ENCODE measurements around the gene ABCA2.

ABCA2 gene

GRCh38 chr9:137015540-137015930 lies 12.5 kb downstream of the ABCA2 start:
- Histone ChIP-seq H3K4me3 (ENCODE audit: low read length in 2 of 2) (no peak overlapping the region), H3K4me1 (ENCODE audit: control insufficient read depth in 2 of 2, insufficient read depth in 2 of 2, low read length in 2 of 2) (no peaks in the 10 kb centered on the region), H3K9ac (ENCODE audit: low read depth in 1 of 2, low read length in 2 of 2) (no peak overlapping the region), H3K27me3 (ENCODE audit: control insufficient read depth in 2 of 2, insufficient read depth in 2 of 2, low read length in 2 of 2) (no peaks in the 10 kb centered on the region), H3K9me3 (ENCODE audit: control insufficient read depth in 2 of 2, low read length in 2 of 2) (no peaks in the 10 kb centered on the region), H3K36me3 (ENCODE audit: control insufficient read depth in 2 of 2, insufficient read depth in 2 of 2, low read length in 2 of 2) (peaks cover 15 to 18% of the 10 kb centered on the region in 2 donors), H3K27ac (ENCODE audit: low read depth in 2 of 2, low read length in 2 of 2) (no peak overlapping the region)

GRCh38 chr9:137014776-137015539 lies 13.1 kb downstream of the ABCA2 start:
- Histone ChIP-seq H3K27me3 (ENCODE audit: control insufficient read depth in 2 of 2, insufficient read depth in 2 of 2, low read length in 2 of 2) (no peaks in the 10 kb centered on the region), H3K4me3 (ENCODE audit: low read length in 2 of 2) (no peak overlapping the region), H3K9ac (ENCODE audit: low read depth in 1 of 2, low read length in 2 of 2) (no peak overlapping the region), H3K27ac (ENCODE audit: low read depth in 2 of 2, low read length in 2 of 2) (no peak overlapping the region), H3K9me3 (ENCODE audit: control insufficient read depth in 2 of 2, low read length in 2 of 2) (no peaks in the 10 kb centered on the region), H3K4me1 (ENCODE audit: control insufficient read depth in 2 of 2, insufficient read depth in 2 of 2, low read length in 2 of 2) (no peaks in the 10 kb centered on the region), H3K36me3 (ENCODE audit: control insufficient read depth in 2 of 2, insufficient read depth in 2 of 2, low read length in 2 of 2) (peaks cover 15 to 18% of the 10 kb centered on the region in 2 donors)

GRCh38 chr9:137014166-137014565 lies 13.9 kb downstream of the ABCA2 start:
- no peaks in the 10 kb centered on the region for H3K27me3 ChIP-seq (ENCODE audit: control insufficient read depth in 2 of 2, insufficient read depth in 2 of 2, low read length in 2 of 2)
- peaks cover 15 to 22% of the 10 kb centered on the region in 2 donors for H3K36me3 ChIP-seq (ENCODE audit: control insufficient read depth in 2 of 2, insufficient read depth in 2 of 2, low read length in 2 of 2)
- H3K4me1 ChIP-seq (ENCODE audit: control insufficient read depth in 2 of 2, insufficient read depth in 2 of 2, low read length in 2 of 2) = no peaks in the 10 kb centered on the region
- no peak overlapping the region for H3K9ac ChIP-seq (ENCODE audit: low read depth in 1 of 2, low read length in 2 of 2)
- H3K9me3 ChIP-seq (ENCODE audit: control insufficient read depth in 2 of 2, low read length in 2 of 2) = no peaks in the 10 kb centered on the region
- no peak overlapping the region for H3K4me3 ChIP-seq (ENCODE audit: low read length in 2 of 2)
- no peak overlapping the region for H3K27ac ChIP-seq (ENCODE audit: low read depth in 2 of 2, low read length in 2 of 2)

GRCh38 chr9:137013571-137013940 lies 14.5 kb downstream of the ABCA2 start:
- Histone ChIP-seq H3K27ac (ENCODE audit: low read depth in 2 of 2, low read length in 2 of 2) (no peak overlapping the region), H3K27me3 (ENCODE audit: control insufficient read depth in 2 of 2, insufficient read depth in 2 of 2, low read length in 2 of 2) (no peaks in the 10 kb centered on the region), H3K36me3 (ENCODE audit: control insufficient read depth in 2 of 2, insufficient read depth in 2 of 2, low read length in 2 of 2) (peaks cover 15 to 22% of the 10 kb centered on the region in 2 donors), H3K4me1 (ENCODE audit: control insufficient read depth in 2 of 2, insufficient read depth in 2 of 2, low read length in 2 of 2) (no peaks in the 10 kb centered on the region), H3K9ac (ENCODE audit: low read depth in 1 of 2, low read length in 2 of 2) (no peak overlapping the region), H3K9me3 (ENCODE audit: control insufficient read depth in 2 of 2, low read length in 2 of 2) (no peaks in the 10 kb centered on the region), H3K4me3 (ENCODE audit: low read length in 2 of 2) (no peak overlapping the region)

GRCh38 chr9:137012694-137013570 lies 15.1 kb downstream of the ABCA2 start:
- no peak overlapping the region for H3K27ac ChIP-seq (ENCODE audit: low read depth in 2 of 2, low read length in 2 of 2)
- H3K4me3 ChIP-seq (ENCODE audit: low read length in 2 of 2) = no peak overlapping the region
- H3K9me3 ChIP-seq (ENCODE audit: control insufficient read depth in 2 of 2, low read length in 2 of 2) = no peaks in the 10 kb centered on the region
- peaks cover 15 to 22% of the 10 kb centered on the region in 2 donors for H3K36me3 ChIP-seq (ENCODE audit: control insufficient read depth in 2 of 2, insufficient read depth in 2 of 2, low read length in 2 of 2)
- H3K4me1 ChIP-seq (ENCODE audit: control insufficient read depth in 2 of 2, insufficient read depth in 2 of 2, low read length in 2 of 2) = no peaks in the 10 kb centered on the region
- H3K9ac ChIP-seq (ENCODE audit: low read depth in 1 of 2, low read length in 2 of 2) = no peak overlapping the region
- H3K27me3 ChIP-seq (ENCODE audit: control insufficient read depth in 2 of 2, insufficient read depth in 2 of 2, low read length in 2 of 2) = no peaks in the 10 kb centered on the region

GRCh38 chr9:137011907-137012675 lies 15.9 kb downstream of the ABCA2 start:
- H3K4me3 ChIP-seq (ENCODE audit: low read length in 2 of 2) = no peak overlapping the region
- peaks cover 11 to 17% of the 10 kb centered on the region in 2 donors for H3K36me3 ChIP-seq (ENCODE audit: control insufficient read depth in 2 of 2, insufficient read depth in 2 of 2, low read length in 2 of 2)
- no peak overlapping the region for H3K27ac ChIP-seq (ENCODE audit: low read depth in 2 of 2, low read length in 2 of 2)
- H3K9me3 ChIP-seq (ENCODE audit: control insufficient read depth in 2 of 2, low read length in 2 of 2) = no peaks in the 10 kb centered on the region
- no peak overlapping the region for H3K9ac ChIP-seq (ENCODE audit: low read depth in 1 of 2, low read length in 2 of 2)
- no peaks in the 10 kb centered on the region for H3K4me1 ChIP-seq (ENCODE audit: control insufficient read depth in 2 of 2, insufficient read depth in 2 of 2, low read length in 2 of 2)
- H3K27me3 ChIP-seq (ENCODE audit: control insufficient read depth in 2 of 2, insufficient read depth in 2 of 2, low read length in 2 of 2) = no peaks in the 10 kb centered on the region

- Histone ChIP-seq H3K27me3 (ENCODE audit: control insufficient read depth in 2 of 2, insufficient read depth in 2 of 2, low read length in 2 of 2) (no peaks in the 10 kb centered on the region), H3K4me1 (ENCODE audit: control insufficient read depth in 2 of 2, insufficient read depth in 2 of 2, low read length in 2 of 2) (no peaks in the 10 kb centered on the region), H3K4me3 (ENCODE audit: low read length in 2 of 2) (no peak overlapping the region), H3K27ac (ENCODE audit: low read depth in 2 of 2, low read length in 2 of 2) (no peak overlapping the region), H3K36me3 (ENCODE audit: control insufficient read depth in 2 of 2, insufficient read depth in 2 of 2, low read length in 2 of 2) (peaks cover 9% of the 10 kb centered on the region in 2 donors), H3K9ac (ENCODE audit: low read depth in 1 of 2, low read length in 2 of 2) (no peak overlapping the region), H3K9me3 (ENCODE audit: control insufficient read depth in 2 of 2, low read length in 2 of 2) (no peaks in the 10 kb centered on the region)
These were observed 16.9 kb downstream of the ABCA2 start for GRCh38 chr9:137011156-137011555.

GRCh38 chr9:137009938-137010732 lies 17.9 kb downstream of the ABCA2 start:
- no peak overlapping the region for H3K27ac ChIP-seq (ENCODE audit: low read depth in 2 of 2, low read length in 2 of 2)
- H3K4me1 ChIP-seq (ENCODE audit: control insufficient read depth in 2 of 2, insufficient read depth in 2 of 2, low read length in 2 of 2) = no peaks in the 10 kb centered on the region
- no peak overlapping the region for H3K9ac ChIP-seq (ENCODE audit: low read depth in 1 of 2, low read length in 2 of 2)
- H3K27me3 ChIP-seq (ENCODE audit: control insufficient read depth in 2 of 2, insufficient read depth in 2 of 2, low read length in 2 of 2) = no peaks in the 10 kb centered on the region
- no peak overlapping the region for H3K4me3 ChIP-seq (ENCODE audit: low read length in 2 of 2)
- H3K9me3 ChIP-seq (ENCODE audit: control insufficient read depth in 2 of 2, low read length in 2 of 2) = no peaks in the 10 kb centered on the region
- H3K36me3 ChIP-seq (ENCODE audit: control insufficient read depth in 2 of 2, insufficient read depth in 2 of 2, low read length in 2 of 2) = peaks cover 6 to 7% of the 10 kb centered on the region in 2 donors

GRCh38 chr9:137009217-137009616 lies 18.8 kb downstream of the ABCA2 start:
- no peak overlapping the region for H3K9ac ChIP-seq (ENCODE audit: low read depth in 1 of 2, low read length in 2 of 2)
- H3K27ac ChIP-seq (ENCODE audit: low read depth in 2 of 2, low read length in 2 of 2) = no peak overlapping the region
- H3K9me3 ChIP-seq (ENCODE audit: control insufficient read depth in 2 of 2, low read length in 2 of 2) = no peaks in the 10 kb centered on the region
- H3K4me3 ChIP-seq (ENCODE audit: low read length in 2 of 2) = no peak overlapping the region
- H3K36me3 ChIP-seq (ENCODE audit: control insufficient read depth in 2 of 2, insufficient read depth in 2 of 2, low read length in 2 of 2) = peaks cover 6 to 7% of the 10 kb centered on the region in 2 donors
- no peaks in the 10 kb centered on the region for H3K27me3 ChIP-seq (ENCODE audit: control insufficient read depth in 2 of 2, insufficient read depth in 2 of 2, low read length in 2 of 2)
- no peaks in the 10 kb centered on the region for H3K4me1 ChIP-seq (ENCODE audit: control insufficient read depth in 2 of 2, insufficient read depth in 2 of 2, low read length in 2 of 2)

Data from mucosa of rectum (tissue), 2 donors.